HG02642 (cell line): Measurements from ENCODE around the gene TMTC3.
"Not testable (repeated sequence)": the region's sequence is repeated elsewhere in the genome, so short reads cannot be mapped to it uniquely, and the experiment has no call there.

Experiments used
- ATAC-seq: cut with Tn5 transposase; IDR thresholded peaks from one replicate; pipeline ENCODE4 v1.9.1; 2021; ENCODE audit warnings: mild to moderate bottlenecking; ENCODE audit not compliant: unreplicated experiment, poor library complexity

The TMTC3 gene

GRCh38 chr12:88141774-88142609 is at the start of gene TMTC3, which contains the start of gene CEP290:
TMTC3 (plus strand) TSS chr12:88142307; CDS start chr12:88148316, 6,009 bp downstream.
CEP290 (minus strand) TSS chr12:88142088; CDS start chr12:88141307, 781 bp downstream.
- ATAC-seq = peak; percentile 97

GRCh38 chr12:88092771-88093170 is 49.3 kb upstream of the TMTC3 start:
- no peak for ATAC-seq

DNA sequence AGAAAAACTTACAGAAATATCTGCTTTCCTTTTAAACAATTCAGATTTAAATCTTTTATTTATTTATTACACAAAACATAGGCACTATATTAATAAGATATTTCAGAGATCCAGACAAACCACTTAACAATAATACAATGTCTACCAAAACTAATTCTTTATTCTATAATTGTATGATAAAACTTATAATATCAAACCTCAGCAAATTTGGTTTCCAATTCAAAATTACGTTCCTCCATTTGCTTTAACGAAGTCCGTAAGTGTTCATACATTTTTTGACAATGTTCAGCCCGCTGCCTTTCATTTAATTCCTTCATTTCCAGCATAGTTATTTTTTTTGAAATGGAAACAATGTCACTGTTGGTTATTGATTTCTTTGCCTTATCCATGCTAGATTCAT is 48.5 kb upstream of the TMTC3 start:
- ATAC-seq = no peak

GRCh38 chr12:88108021-88108420 is 34.1 kb upstream of the TMTC3 start:
- ATAC-seq = no peak

DNA sequence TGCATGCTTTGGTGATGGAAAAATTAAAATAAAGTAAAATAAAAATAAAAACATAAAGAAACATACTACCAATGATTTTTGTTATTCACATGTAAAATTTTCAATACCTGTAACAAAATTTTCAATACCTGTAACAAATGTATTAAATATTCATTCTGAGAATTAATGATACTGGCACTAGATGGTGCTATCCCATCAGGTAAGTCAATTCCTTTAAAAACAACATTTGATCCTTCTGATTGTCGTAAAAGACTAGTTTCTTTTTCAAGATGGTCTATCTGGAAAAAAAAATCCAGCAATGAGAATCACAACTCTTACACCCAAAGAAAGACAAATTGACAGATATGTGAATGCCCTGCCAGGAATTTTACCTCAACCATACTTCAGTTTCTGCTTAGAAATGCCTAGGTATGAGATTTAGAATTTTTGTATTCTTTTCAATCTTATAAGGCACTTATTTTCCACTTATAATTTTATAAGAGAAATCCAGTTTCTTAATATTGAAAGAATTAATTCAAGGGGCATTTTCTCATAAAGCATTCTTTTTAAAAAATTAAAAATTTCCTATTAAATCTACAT is 30.9 kb upstream of the TMTC3 start:
- no peak for ATAC-seq

- ATAC-seq = no peak
Measured at GRCh38 chr12:88113871-88114270, 28.2 kb upstream of the TMTC3 start.

GRCh38 chr12:88122666-88123065 is 19.4 kb upstream of the TMTC3 start:
- peak; percentile 50 for ATAC-seq

DNA sequence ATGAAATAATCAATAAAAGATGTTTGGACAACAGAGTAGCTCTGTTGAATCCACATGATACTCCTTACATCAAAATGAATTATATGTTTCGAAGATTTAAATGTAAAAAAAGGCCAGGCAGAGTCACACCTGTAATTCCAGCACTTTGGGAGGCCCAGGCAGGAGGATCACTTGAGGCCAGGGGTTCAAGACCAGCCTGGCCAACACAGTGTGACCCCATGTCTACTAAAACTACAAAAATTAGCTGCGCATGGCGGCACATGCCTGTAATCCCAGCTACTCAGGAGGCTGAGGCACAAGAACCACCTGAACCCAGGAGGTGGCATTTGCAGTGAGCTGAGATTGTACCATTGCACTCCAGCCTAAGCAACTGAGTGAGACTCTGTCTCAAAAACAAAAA is 15.0 kb upstream of the TMTC3 start:
- no peak for ATAC-seq

- no peak for ATAC-seq
Measured at GRCh38 chr12:88127855-88128254, 14.3 kb upstream of the TMTC3 start.

GRCh38 chr12:88132392-88132791 is 9.7 kb upstream of the TMTC3 start:
- no peak for ATAC-seq

- not testable (repeated sequence) for ATAC-seq
Measured at GRCh38 chr12:88133181-88133580, 8.9 kb upstream of the TMTC3 start.

GRCh38 chr12:88139711-88140110 is 2.4 kb upstream of the TMTC3 start:
- ATAC-seq = not testable (repeated sequence)

DNA sequence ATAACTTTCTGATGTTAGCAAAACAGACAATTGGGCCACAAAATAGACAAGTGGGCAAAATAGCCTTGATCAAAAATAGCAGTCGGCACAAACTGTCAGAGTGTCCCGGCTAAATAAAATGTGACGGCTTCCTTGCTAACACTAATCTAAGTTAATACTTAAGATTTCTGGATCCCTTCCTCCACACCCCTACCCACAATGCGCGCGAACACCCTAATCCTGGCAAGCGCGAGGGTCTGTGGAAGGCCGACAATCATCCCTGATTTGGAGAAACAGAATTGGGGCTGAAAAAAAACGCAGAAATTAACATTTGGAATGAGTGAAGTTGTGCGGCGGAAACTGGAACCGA is 708 bp upstream of the TMTC3 start:
- no peak for ATAC-seq

DNA sequence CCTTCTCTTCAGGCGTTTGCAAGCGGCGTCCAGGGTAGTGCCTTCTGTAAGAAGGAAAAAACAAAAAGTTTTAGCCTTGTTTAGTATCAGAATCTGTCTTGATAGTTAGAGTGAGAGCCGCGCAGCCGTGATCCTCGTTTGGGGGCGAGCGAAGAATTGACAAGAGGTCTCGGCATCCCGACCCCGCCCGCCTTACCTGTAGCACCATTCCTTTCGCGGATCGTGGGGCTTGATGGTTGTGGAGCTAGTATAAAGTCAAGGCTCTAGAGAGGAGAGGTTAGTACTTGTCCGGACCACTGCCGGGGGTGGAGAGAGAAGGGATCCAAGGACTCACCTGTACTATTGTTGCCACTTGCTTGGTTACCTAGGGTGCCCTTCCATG is 494 bp downstream of the TMTC3 start:
- ATAC-seq = peak; percentile 4

DNA sequence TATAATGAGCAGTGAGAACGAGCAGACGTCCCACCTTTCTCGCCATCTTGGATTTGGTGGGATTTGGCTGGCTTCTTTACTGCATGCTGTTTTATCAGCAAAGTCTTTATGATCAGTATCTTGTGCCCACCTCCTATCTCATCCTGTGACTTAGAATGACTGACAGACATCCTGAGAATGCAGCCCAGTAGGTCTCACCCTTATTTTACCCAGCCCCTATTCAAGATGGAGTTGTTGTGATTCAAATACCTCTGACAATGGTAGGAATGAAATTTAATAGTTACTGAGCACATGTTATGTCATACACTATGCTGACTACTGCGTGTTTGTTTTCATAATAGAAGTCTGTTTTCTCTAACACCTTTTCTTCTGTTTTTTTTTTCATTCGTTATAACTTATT is 1.9 kb downstream of the TMTC3 start:
- ATAC-seq = no peak

GRCh38 chr12:88144546-88145468 is 2.7 kb downstream of the TMTC3 start:
- no peak for ATAC-seq

GRCh38 chr12:88145567-88146505 is 3.7 kb downstream of the TMTC3 start:
- ATAC-seq = no peak

- no peak for ATAC-seq
Measured at GRCh38 chr12:88150063-88150462, 8.0 kb downstream of the TMTC3 start.

- ATAC-seq = no peak
Measured at GRCh38 chr12:88153959-88154358, 11.9 kb downstream of the TMTC3 start.
